Measurements from ENCODE around the gene UBA52.
"Not testable (repeated sequence)": the region's sequence is repeated elsewhere in the genome, so short reads cannot be mapped to it uniquely, and the experiment has no call there.

The UBA52 gene

GRCh38 chr19:18588611-18589379 is 17.1 kb downstream of the UBA52 start, which contains the start of gene REX1BD:
Gene REX1BD, plus strand, starts transcription at chr19:18588798. Its CDS starts 4 bp downstream, at chr19:18588802.
- H3K27me3 ChIP-seq (ENCODE audit: insufficient read depth, poor library complexity, severe bottlenecking), result no peaks in the 10 kb centered on the region
- peak within 1 kb of the TSS; percentile 63 for H3K4me3 ChIP-seq (ENCODE audit: severe bottlenecking)
- peak within 1 kb of the TSS; percentile 79 for H3K27ac ChIP-seq (ENCODE audit: poor library complexity, severe bottlenecking)
- H3K4me1 ChIP-seq (ENCODE audit: insufficient read depth, poor library complexity, severe bottlenecking), result peaks cover 5% of the 10 kb centered on the region
- ATAC-seq (ENCODE audit: low read depth) (peak; percentile 71), DNase-seq (ENCODE audit: low spot score) (peak; percentile 83)
- H3K36me3 ChIP-seq (ENCODE audit: low read depth), result peaks cover 8% of the 10 kb centered on the region; the same call in 1 of the 2 replicates
- peak; percentile 95 for TF ChIP-seq CTCF (IDR thresholded peaks at IDR 0.05; ENCODE audit: poor library complexity, severe bottlenecking)
- no peaks in the 10 kb centered on the region for H3K9me3 ChIP-seq (ENCODE audit: severe bottlenecking)

GRCh38 chr19:18589380-18590272 is 18.0 kb downstream of the UBA52 start:
- peak; percentile 53 for ATAC-seq (ENCODE audit: low read depth)
- H3K9me3 ChIP-seq (ENCODE audit: severe bottlenecking), result no peaks in the 10 kb centered on the region
- H3K4me3 ChIP-seq (ENCODE audit: severe bottlenecking), result peak overlapping the region; percentile 63
- no peak for TF ChIP-seq CTCF (IDR thresholded peaks at IDR 0.05; ENCODE audit: poor library complexity, severe bottlenecking)
- DNase-seq (ENCODE audit: low spot score), result peak; percentile 75
- peak overlapping the region; percentile 79 for H3K27ac ChIP-seq (ENCODE audit: poor library complexity, severe bottlenecking)
- H3K4me1 ChIP-seq (ENCODE audit: insufficient read depth, poor library complexity, severe bottlenecking), result peaks cover 5% of the 10 kb centered on the region
- H3K36me3 ChIP-seq (ENCODE audit: low read depth), result peaks cover 8% of the 10 kb centered on the region; the same call in 1 of the 2 replicates
- no peaks in the 10 kb centered on the region for H3K27me3 ChIP-seq (ENCODE audit: insufficient read depth, poor library complexity, severe bottlenecking)

GRCh38 chr19:18590273-18591272 is 18.9 kb downstream of the UBA52 start:
- Histone ChIP-seq H3K27me3 (ENCODE audit: insufficient read depth, poor library complexity, severe bottlenecking) (no peaks in the 10 kb centered on the region), H3K27ac (ENCODE audit: poor library complexity, severe bottlenecking) (peak overlapping the region; percentile 79), H3K4me1 (ENCODE audit: insufficient read depth, poor library complexity, severe bottlenecking) (peaks cover 5% of the 10 kb centered on the region), H3K4me3 (ENCODE audit: severe bottlenecking) (peak overlapping the region; percentile 63), H3K36me3 (ENCODE audit: low read depth) (peaks cover 8% of the 10 kb centered on the region; the same call in 1 of the 2 replicates), H3K9me3 (ENCODE audit: severe bottlenecking) (no peaks in the 10 kb centered on the region)
- TF ChIP-seq CTCF (IDR thresholded peaks at IDR 0.05; ENCODE audit: poor library complexity, severe bottlenecking), result peak; percentile 49
- ATAC-seq (ENCODE audit: low read depth) (peak; percentile 39), DNase-seq (ENCODE audit: low spot score) (peak; percentile 83)

- TF ChIP-seq CTCF (IDR thresholded peaks at IDR 0.05; ENCODE audit: poor library complexity, severe bottlenecking), result no peak
- H3K27ac ChIP-seq (ENCODE audit: poor library complexity, severe bottlenecking), result no peak overlapping the region
- H3K27me3 ChIP-seq (ENCODE audit: insufficient read depth, poor library complexity, severe bottlenecking), result no peaks in the 10 kb centered on the region
- peaks cover 5% of the 10 kb centered on the region for H3K4me1 ChIP-seq (ENCODE audit: insufficient read depth, poor library complexity, severe bottlenecking)
- no peaks in the 10 kb centered on the region for H3K9me3 ChIP-seq (ENCODE audit: severe bottlenecking)
- no peak overlapping the region for H3K4me3 ChIP-seq (ENCODE audit: severe bottlenecking)
- no peak for ATAC-seq (ENCODE audit: low read depth)
- H3K36me3 ChIP-seq (ENCODE audit: low read depth), result peaks cover 8% of the 10 kb centered on the region; the same call in 1 of the 2 replicates
- DNase-seq (ENCODE audit: low spot score), result no peak
Measured at GRCh38 chr19:18591735-18592385, 20.2 kb downstream of the UBA52 start.

GRCh38 chr19:18592732-18593131 is 21.1 kb downstream of the UBA52 start:
- H3K4me1 ChIP-seq (ENCODE audit: insufficient read depth, poor library complexity, severe bottlenecking); H3K27ac ChIP-seq (ENCODE audit: poor library complexity, severe bottlenecking); H3K9me3 ChIP-seq (ENCODE audit: severe bottlenecking); H3K4me3 ChIP-seq (ENCODE audit: severe bottlenecking); DNase-seq (ENCODE audit: low spot score); H3K36me3 ChIP-seq (ENCODE audit: low read depth); ATAC-seq (ENCODE audit: low read depth); H3K27me3 ChIP-seq (ENCODE audit: insufficient read depth, poor library complexity, severe bottlenecking): not testable (repeated sequence)
